Measurements from ENCODE around the gene PIK3R3.
"Not testable (repeated sequence)": the region's sequence is repeated elsewhere in the genome, so short reads cannot be mapped to it uniquely, and the experiment has no call there.

PIK3R3 gene

GRCh38 chr1:46096269-46097148, 35.9 kb downstream of the PIK3R3 start:
- no peaks in the 10 kb centered on the region for H3K9me3 ChIP-seq (ENCODE audit: insufficient read depth, low read length)
- no peaks in the 10 kb centered on the region for H3K27me3 ChIP-seq (ENCODE audit: low read length)
- no peak overlapping the region for H3K4me3 ChIP-seq (ENCODE audit: insufficient read depth, low read length, poor library complexity, severe bottlenecking)
- H3K79me2 ChIP-seq (ENCODE audit: insufficient read depth, low read length) = no peaks in the 10 kb centered on the region
- TF ChIP-seq, protein P1, sequence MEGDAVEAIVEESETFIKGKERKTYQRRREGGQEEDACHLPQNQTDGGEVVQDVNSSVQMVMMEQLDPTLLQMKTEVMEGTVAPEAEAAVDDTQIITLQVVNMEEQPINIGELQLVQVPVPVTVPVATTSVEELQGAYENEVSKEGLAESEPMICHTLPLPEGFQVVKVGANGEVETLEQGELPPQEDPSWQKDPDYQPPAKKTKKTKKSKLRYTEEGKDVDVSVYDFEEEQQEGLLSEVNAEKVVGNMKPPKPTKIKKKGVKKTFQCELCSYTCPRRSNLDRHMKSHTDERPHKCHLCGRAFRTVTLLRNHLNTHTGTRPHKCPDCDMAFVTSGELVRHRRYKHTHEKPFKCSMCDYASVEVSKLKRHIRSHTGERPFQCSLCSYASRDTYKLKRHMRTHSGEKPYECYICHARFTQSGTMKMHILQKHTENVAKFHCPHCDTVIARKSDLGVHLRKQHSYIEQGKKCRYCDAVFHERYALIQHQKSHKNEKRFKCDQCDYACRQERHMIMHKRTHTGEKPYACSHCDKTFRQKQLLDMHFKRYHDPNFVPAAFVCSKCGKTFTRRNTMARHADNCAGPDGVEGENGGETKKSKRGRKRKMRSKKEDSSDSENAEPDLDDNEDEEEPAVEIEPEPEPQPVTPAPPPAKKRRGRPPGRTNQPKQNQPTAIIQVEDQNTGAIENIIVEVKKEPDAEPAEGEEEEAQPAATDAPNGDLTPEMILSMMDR (IDR thresholded peaks at IDR 0.05; ENCODE audit: insufficient read depth, low read length, poor library complexity, severe bottlenecking) = no peak
- TF ChIP-seq EZH2phosphoT487 (conservative IDR thresholded peaks at IDR 0.05; ENCODE audit: low read length) = no peak
- H3K27ac ChIP-seq (ENCODE audit: low read depth, low read length) = no peak overlapping the region
- no peaks in the 10 kb centered on the region for H3K9me2 ChIP-seq (replicated peaks; ENCODE audit: insufficient read depth, low read length)
- no peaks in the 10 kb centered on the region for H3K36me3 ChIP-seq (ENCODE audit: low read length)
- no peak overlapping the region for H2AFZ ChIP-seq (ENCODE audit: low read depth, low read length, severe bottlenecking)
- H4K20me1 ChIP-seq (ENCODE audit: low read depth, low read length) = no peaks in the 10 kb centered on the region
- H3F3A ChIP-seq (ENCODE audit: insufficient read depth) = no peaks in the 10 kb centered on the region
- no peak overlapping the region for H3K9ac ChIP-seq (ENCODE audit: low read length)
- no peak overlapping the region for H3K4me2 ChIP-seq (ENCODE audit: low read depth, low read length, poor library complexity, severe bottlenecking)

- H4K20me1 ChIP-seq (ENCODE audit: low read depth, low read length); H2AFZ ChIP-seq (ENCODE audit: low read depth, low read length, severe bottlenecking); H3F3A ChIP-seq (ENCODE audit: insufficient read depth); H3K79me2 ChIP-seq (ENCODE audit: insufficient read depth, low read length); H3K9me3 ChIP-seq (ENCODE audit: insufficient read depth, low read length); H3K36me3 ChIP-seq (ENCODE audit: low read length); H3K4me2 ChIP-seq (ENCODE audit: low read depth, low read length, poor library complexity, severe bottlenecking); H3K4me3 ChIP-seq (ENCODE audit: insufficient read depth, low read length, poor library complexity, severe bottlenecking); H3K9me2 ChIP-seq (replicated peaks; ENCODE audit: insufficient read depth, low read length); H3K9ac ChIP-seq (ENCODE audit: low read length); H3K27me3 ChIP-seq (ENCODE audit: low read length); H3K27ac ChIP-seq (ENCODE audit: low read depth, low read length): not testable (repeated sequence)
Measured at GRCh38 chr1:46095110-46095509, 37.3 kb downstream of the PIK3R3 start.

- Histone ChIP-seq H3K9ac (ENCODE audit: low read length) (no peak overlapping the region), H3K27ac (ENCODE audit: low read depth, low read length) (no peak overlapping the region), H3K4me2 (ENCODE audit: low read depth, low read length, poor library complexity, severe bottlenecking) (no peak overlapping the region), H3K36me3 (ENCODE audit: low read length) (no peaks in the 10 kb centered on the region), H3K9me2 (replicated peaks; ENCODE audit: insufficient read depth, low read length) (no peaks in the 10 kb centered on the region), H4K20me1 (ENCODE audit: low read depth, low read length) (no peaks in the 10 kb centered on the region), H2AFZ (ENCODE audit: low read depth, low read length, severe bottlenecking) (no peak overlapping the region), H3K79me2 (ENCODE audit: insufficient read depth, low read length) (no peaks in the 10 kb centered on the region), H3F3A (ENCODE audit: insufficient read depth) (no peaks in the 10 kb centered on the region), H3K27me3 (ENCODE audit: low read length) (no peaks in the 10 kb centered on the region), H3K4me3 (ENCODE audit: insufficient read depth, low read length, poor library complexity, severe bottlenecking) (no peak overlapping the region), H3K9me3 (ENCODE audit: insufficient read depth, low read length) (no peaks in the 10 kb centered on the region)
- TF ChIP-seq EZH2phosphoT487 (conservative IDR thresholded peaks at IDR 0.05; ENCODE audit: low read length) = no peak
- TF ChIP-seq, protein P1 (IDR thresholded peaks at IDR 0.05; ENCODE audit: insufficient read depth, low read length, poor library complexity, severe bottlenecking) = no peak
Measured at GRCh38 chr1:46094471-46095005, 37.9 kb downstream of the PIK3R3 start.

DNA sequence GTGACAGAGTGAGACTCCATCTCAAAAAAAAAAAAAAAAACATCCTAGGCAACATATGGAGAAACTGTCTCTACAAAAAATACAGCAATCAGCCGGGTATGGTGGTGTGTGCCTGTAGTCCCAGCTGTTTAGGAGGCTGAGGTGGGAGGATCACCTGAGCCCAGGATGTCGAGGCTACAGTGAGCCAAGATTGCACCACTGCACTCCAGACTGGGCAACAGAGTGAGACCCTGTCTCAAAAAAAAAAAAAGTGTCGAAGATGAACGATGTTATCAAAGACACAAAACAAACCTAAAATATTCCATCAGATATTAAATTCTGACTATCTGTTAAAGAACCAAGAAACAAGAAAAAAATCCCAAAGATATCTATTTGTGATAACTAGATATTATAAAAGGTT, 38.6 kb downstream of the PIK3R3 start:
- H3F3A ChIP-seq (ENCODE audit: insufficient read depth); H3K79me2 ChIP-seq (ENCODE audit: insufficient read depth, low read length): not testable (repeated sequence)

More for the DNA sequence above, 38.6 kb downstream of the PIK3R3 start:
- not testable (repeated sequence) for H4K20me1 ChIP-seq (ENCODE audit: low read depth, low read length); H3K27ac ChIP-seq (ENCODE audit: low read depth, low read length); H3K4me2 ChIP-seq (ENCODE audit: low read depth, low read length, poor library complexity, severe bottlenecking); H3K9me3 ChIP-seq (ENCODE audit: insufficient read depth, low read length); H2AFZ ChIP-seq (ENCODE audit: low read depth, low read length, severe bottlenecking); H3K9me2 ChIP-seq (replicated peaks; ENCODE audit: insufficient read depth, low read length); H3K9ac ChIP-seq (ENCODE audit: low read length); H3K36me3 ChIP-seq (ENCODE audit: low read length); H3K4me3 ChIP-seq (ENCODE audit: insufficient read depth, low read length, poor library complexity, severe bottlenecking); H3K27me3 ChIP-seq (ENCODE audit: low read length)
